ENCODE results near the gene S100P. TPM values are rescaled to one million over a fixed set of nuclear protein-coding genes. Genes with fewer than 3 reads are reported as not detected.

The S100P gene
- total RNA-seq (10 to 100 TPM in 1 of 2 donors, 1 to 10 TPM in 1; 5.9 to 85.0 TPM), polyA plus RNA-seq (ENCODE audit: insufficient read length in 6 of 6) (1 to 10 TPM; 2.3 to 6.0 (median 4.2) TPM)
- long read RNA-seq, donor 1, partial matches to known transcripts = 0 of 2 reads
- long read RNA-seq, donor 1, other reads (novel, unspliced or antisense) = 0 of 2 reads
- long read RNA-seq, donor 2, partial matches to known transcripts = 0 of 2 reads
- long read RNA-seq, donor 2, other reads (novel, unspliced or antisense) = 0 of 2 reads
- long read RNA-seq, donor 3, partial matches to known transcripts = 0 of 1 reads
- long read RNA-seq, donor 3, other reads (novel, unspliced or antisense) = 0 of 1 reads
- long read RNA-seq, donor 4, partial matches to known transcripts = 0 of 3 reads
- long read RNA-seq, donor 4, other reads (novel, unspliced or antisense) = 0 of 3 reads
- long read RNA-seq, donor 5, partial matches to known transcripts = 0 of 3 reads
- long read RNA-seq, donor 5, other reads (novel, unspliced or antisense) = 0 of 3 reads
- long read RNA-seq, donor 6, partial matches to known transcripts = 0 of 2 reads
- long read RNA-seq, donor 6, other reads (novel, unspliced or antisense) = 0 of 2 reads
- long read RNA-seq, donor 7, partial matches to known transcripts = 0 of 4 reads
- long read RNA-seq, donor 7, other reads (novel, unspliced or antisense) = 0 of 4 reads
- long read RNA-seq, donor 8, partial matches to known transcripts = 0 of 1 reads
- long read RNA-seq, donor 8, other reads (novel, unspliced or antisense) = 0 of 1 reads
- long read RNA-seq, donor 9 = 0 reads
- long read RNA-seq, donor 10, transcript S100P-201 (2 exons, 1,279 nt) = major isoform, 39 of 39 reads
- long read RNA-seq, donor 10, partial matches to known transcripts = 0 of 39 reads
- long read RNA-seq, donor 10, other reads (novel, unspliced or antisense) = 0 of 39 reads
- long read RNA-seq, donor 11 = 0 reads
- long read RNA-seq, donor 12, partial matches to known transcripts = 0 of 3 reads
- long read RNA-seq, donor 12, other reads (novel, unspliced or antisense) = 0 of 3 reads

DNA sequence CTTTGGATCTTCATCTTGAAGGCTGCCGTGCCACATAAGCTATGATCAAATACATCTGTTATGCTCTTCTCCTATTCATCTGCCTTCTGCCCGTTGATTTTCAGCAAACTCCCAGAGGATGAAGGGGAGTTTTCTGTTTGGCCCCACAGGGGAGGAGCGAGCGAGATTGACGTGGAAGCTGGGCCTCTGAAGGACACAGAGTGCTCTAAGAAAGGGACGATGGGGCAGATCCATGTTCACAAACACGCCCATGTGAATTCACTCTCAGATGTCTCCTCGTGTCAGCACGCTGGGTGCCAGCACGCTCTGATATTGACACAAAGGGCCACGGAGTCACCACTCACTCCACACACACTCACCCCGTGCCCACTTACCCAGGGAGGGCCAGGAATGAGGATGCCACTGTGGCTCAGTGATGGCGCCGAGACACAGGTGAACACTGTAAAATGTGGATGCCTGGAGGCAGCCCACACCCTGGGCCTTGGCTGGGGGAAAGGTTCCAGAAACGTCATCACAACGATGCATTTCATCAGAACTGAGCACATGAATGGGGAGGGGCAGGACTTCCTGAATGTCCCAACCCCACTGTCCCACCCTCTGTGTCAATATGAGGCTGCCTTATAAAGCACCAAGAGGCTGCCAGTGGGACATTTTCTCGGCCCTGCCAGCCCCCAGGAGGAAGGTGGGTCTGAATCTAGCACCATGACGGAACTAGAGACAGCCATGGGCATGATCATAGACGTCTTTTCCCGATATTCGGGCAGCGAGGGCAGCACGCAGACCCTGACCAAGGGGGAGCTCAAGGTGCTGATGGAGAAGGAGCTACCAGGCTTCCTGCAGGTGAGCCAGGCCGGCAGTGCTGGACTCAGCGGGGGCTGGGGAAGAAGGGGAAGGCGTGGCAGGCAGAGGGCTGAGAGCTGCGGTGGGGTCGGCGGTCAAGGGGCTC lies at the start of gene S100P:
Gene S100P (plus strand): TSS at position 648 of the 946 bp plus-strand sequence. CDS start 55 bp downstream, at position 703.
- Histone ChIP-seq H3K4me3 (peak within 1 kb of the TSS in 1 of 2 donors; percentile 43), H3K9me3 (no peaks in the 10 kb centered on the region), H3K36me3 (no peaks in the 10 kb centered on the region), H3K27me3 (no peaks in the 10 kb centered on the region), H3K4me1 (peaks cover 15 to 82% of the 10 kb centered on the region in 2 donors), H3K27ac (peak within 1 kb of the TSS; percentile 3 to 87)
- no peak for ATAC-seq
- TF ChIP-seq CTCF (IDR thresholded peaks at IDR 0.05) = no peak
- intact Hi-C loops (cut with DNase I) = no loop called here
- no peak for DNase-seq

GRCh38 chr4:6644792-6645530 lies 48.7 kb upstream of the S100P start:
- no peak overlapping the region for H3K4me3 ChIP-seq
- no peaks in the 10 kb centered on the region for H3K9me3 ChIP-seq
- no peaks in the 10 kb centered on the region for H3K27me3 ChIP-seq
- no peak for TF ChIP-seq CTCF (IDR thresholded peaks at IDR 0.05)
- no peak for ATAC-seq
- peaks cover 0 to 17% of the 10 kb centered on the region in 2 donors for H3K36me3 ChIP-seq
- H3K4me1 ChIP-seq = peaks cover 9 to 24% of the 10 kb centered on the region in 2 donors
- no peak for DNase-seq
- no peak overlapping the region for H3K27ac ChIP-seq
- intact Hi-C loops (cut with DNase I) = no loop called here

DNA sequence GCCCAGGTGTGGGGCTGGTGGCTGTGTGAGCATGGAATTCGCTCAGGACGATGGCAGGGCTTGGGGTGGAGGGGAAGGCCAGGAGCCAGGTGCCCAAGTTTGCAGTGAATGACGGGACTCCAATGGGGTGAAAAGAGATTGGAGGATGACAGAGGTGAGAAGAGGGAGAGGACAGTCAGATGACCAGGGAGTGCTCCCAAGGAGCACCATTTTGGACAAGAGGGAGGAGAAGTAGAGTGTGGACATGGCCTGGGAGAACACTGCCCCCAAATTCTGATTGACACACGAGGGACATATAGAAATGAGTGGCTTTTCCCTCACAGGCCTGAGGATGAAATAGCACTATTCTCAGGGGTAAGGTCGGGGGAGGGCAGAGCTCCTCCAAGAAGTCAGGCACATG lies 46.5 kb upstream of the S100P start:
- DNase-seq = no peak
- no peak overlapping the region for H3K27ac ChIP-seq
- no peak for TF ChIP-seq CTCF (IDR thresholded peaks at IDR 0.05)
- H3K36me3 ChIP-seq = peaks cover 0 to 16% of the 10 kb centered on the region in 2 donors
- H3K9me3 ChIP-seq = no peaks in the 10 kb centered on the region
- ATAC-seq = no peak
- no peaks in the 10 kb centered on the region for H3K27me3 ChIP-seq
- H3K4me3 ChIP-seq = no peak overlapping the region
- intact Hi-C loops (cut with DNase I) = no loop called here
- peaks cover 4 to 14% of the 10 kb centered on the region in 2 donors for H3K4me1 ChIP-seq

DNA sequence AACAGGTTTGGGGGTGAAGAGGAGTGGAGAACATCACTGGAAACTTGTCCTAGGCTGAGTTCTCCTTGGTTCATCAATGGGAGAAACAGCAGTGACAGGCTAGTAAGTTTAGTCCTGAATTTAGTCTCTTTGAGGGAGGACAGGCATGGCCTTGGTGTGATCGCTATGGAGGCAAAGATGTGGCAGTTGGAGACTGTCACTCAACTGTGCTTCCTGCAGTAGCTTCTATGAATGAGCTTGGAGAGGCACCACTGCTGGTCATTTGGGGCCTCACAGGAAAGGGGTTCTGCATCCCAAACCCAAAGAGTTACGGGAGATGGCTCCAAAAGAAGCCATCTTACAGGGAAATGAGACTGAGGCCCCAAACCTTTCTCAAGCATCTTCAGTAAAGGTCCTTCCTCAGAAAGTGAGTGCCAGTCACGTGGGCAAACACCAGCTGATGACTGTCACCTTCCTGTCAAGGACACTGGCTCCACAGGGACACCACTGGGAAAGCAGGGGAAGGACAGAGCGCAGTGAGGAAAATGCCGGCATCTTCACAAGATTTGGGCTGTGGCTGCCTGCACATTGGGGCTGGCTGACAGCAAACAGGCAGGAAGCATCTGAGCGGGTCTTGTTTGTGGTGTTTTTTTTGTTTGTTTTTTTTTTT lies 46.0 kb upstream of the S100P start:
- intact Hi-C loops (cut with DNase I) = no loop called here

More for the DNA sequence above, 46.0 kb upstream of the S100P start:
- Histone ChIP-seq H3K27ac (no peak overlapping the region), H3K36me3 (peaks cover 0 to 11% of the 10 kb centered on the region in 2 donors), H3K4me1 (peaks cover 0 to 9% of the 10 kb centered on the region in 2 donors), H3K27me3 (no peaks in the 10 kb centered on the region), H3K9me3 (no peaks in the 10 kb centered on the region), H3K4me3 (no peak overlapping the region)
- DNase-seq = no peak
- no peak for TF ChIP-seq CTCF (IDR thresholded peaks at IDR 0.05)
- no peak for ATAC-seq

All from left lung (tissue), 14 donors.